GM23248 (cell line): ENCODE results near the gene DROSHA. TPM values are rescaled to one million over a fixed set of nuclear protein-coding genes. Genes with fewer than 3 reads are reported as not detected.

ENCODE experiments used
- DNase-seq: peaks from one replicate; pipeline ENCODE4 v3.0.0-alpha.2; 2015
- H2AFZ ChIP-seq: fragments of 200-600 bp; sonication (generic); 2 replicates; pipeline ENCODE4 v1.6.1; 2016; ENCODE audit warnings: antibody characterized with exemption
- H3F3A ChIP-seq: fragments of 200-600 bp; sonication (generic); 2 replicates; pipeline ENCODE4 v1.6.1; 2016; ENCODE audit warnings: mild to moderate bottlenecking, antibody characterized with exemption, mixed run types; ENCODE audit not compliant: insufficient read depth
- H3K27ac ChIP-seq: fragments of 200-600 bp; sonication (generic); 2 replicates; pipeline ENCODE4 v1.5.1; 2016; ENCODE audit warnings: mild to moderate bottlenecking
- H3K27me3 ChIP-seq: fragments of 200-600 bp; sonication (generic); replicated peaks from 2 replicates; pipeline ENCODE4 v1.6.1; 2016; ENCODE audit warnings: mild to moderate bottlenecking; ENCODE audit not compliant: insufficient read depth
- H3K36me3 ChIP-seq: fragments of 200-600 bp; sonication (generic); 2 replicates; pipeline ENCODE4 v1.6.1; 2016; ENCODE audit warnings: low read depth, mild to moderate bottlenecking
- H3K4me1 ChIP-seq: fragments of 200-600 bp; sonication (generic); 2 replicates; pipeline ENCODE4 v1.6.1; 2016; ENCODE audit warnings: mild to moderate bottlenecking; ENCODE audit not compliant: insufficient read depth
- H3K4me2 ChIP-seq: fragments of 200-600 bp; sonication (generic); one replicate; pipeline ENCODE4 v1.6.1; 2016; ENCODE audit warnings: mild to moderate bottlenecking; ENCODE audit not compliant: unreplicated experiment
- H3K4me3 ChIP-seq: fragments of 200-600 bp; sonication (generic); 2 replicates; pipeline ENCODE4 v1.5.1; 2016; ENCODE audit warnings: mild to moderate bottlenecking
- H3K79me2 ChIP-seq: fragments of 200-600 bp; sonication (generic); 2 replicates; pipeline ENCODE4 v1.6.1; 2016; ENCODE audit warnings: mild to moderate bottlenecking; ENCODE audit not compliant: insufficient read depth
- H3K9ac ChIP-seq: fragments of 200-600 bp; sonication (generic); 2 replicates; pipeline ENCODE4 v1.6.1; 2016; ENCODE audit warnings: mild to moderate bottlenecking
- H3K9me2 ChIP-seq: fragments of 200-600 bp; sonication (generic); 2 replicates; pipeline ENCODE4 v1.6.1; 2016; ENCODE audit warnings: mixed run types, mild to moderate bottlenecking, moderate library complexity; ENCODE audit not compliant: insufficient read depth
- H3K9me3 ChIP-seq: fragments of 200-600 bp; sonication (generic); one replicate; pipeline ENCODE4 v1.6.1; 2017; ENCODE audit warnings: low read depth
- H4K20me1 ChIP-seq: fragments of 200-600 bp; sonication (generic); 2 replicates; pipeline ENCODE4 v1.6.0; 2016; ENCODE audit not compliant: insufficient read depth
- EZH2 ChIP-seq: fragments of 200-600 bp; sonication (generic); IDR thresholded peaks from 2 replicates; pipeline ENCODE4 v1.6.1; 2018; ENCODE audit warnings: antibody characterized with exemption, mild to moderate bottlenecking; ENCODE audit not compliant: insufficient read depth, poor library complexity, severe bottlenecking
- EZH2phosphoT487 ChIP-seq: fragments of 200-600 bp; sonication (generic); IDR thresholded peaks from 2 replicates; pipeline ENCODE4 v1.6.1; 2018; ENCODE audit warnings: antibody characterized with exemption, moderate library complexity, mild to moderate bottlenecking, low read depth; ENCODE audit not compliant: insufficient read depth
- WGBS, 2 experiments: methylation state at CpG; one replicate each; pipeline ENCODE4 v1.1.6; 2015 to 2017; ENCODE audit warnings: low lambda C conversion rate in 2 of 2, low coverage in 1 of 2; ENCODE audit errors: missing lambda C conversion rate in 2 of 2; 5-methylcytosine and 5-hydroxymethylcytosine counted together
- in situ Hi-C: fragments of 300-500 bp; cut with MboI; formaldehyde crosslinking; loops from 2 replicates; pipeline ENCODE4 v1.15.0; 2020
- polyA plus RNA-seq: library from polyadenylated mRNA; unstranded; fragments of >200 nt; fragmentation: Nextera tagmentation; extraction: Ambion mirVana; gene quantifications from 2 replicates; pipeline ENCODE4 v1.2.1, GENCODE V29; 2016
- total RNA-seq: library from RNA; depleted of rRNA; stranded (reverse); fragments of >200 nt; shearing (Covaris generic); gene quantifications from 2 replicates; pipeline ENCODE4 v1.2.3, GENCODE V29; 2014

Gene DROSHA
- total and polyA plus RNA-seq, 2 experiments from 2014 or later, result 26.0 to 28.7 TPM

DNA sequence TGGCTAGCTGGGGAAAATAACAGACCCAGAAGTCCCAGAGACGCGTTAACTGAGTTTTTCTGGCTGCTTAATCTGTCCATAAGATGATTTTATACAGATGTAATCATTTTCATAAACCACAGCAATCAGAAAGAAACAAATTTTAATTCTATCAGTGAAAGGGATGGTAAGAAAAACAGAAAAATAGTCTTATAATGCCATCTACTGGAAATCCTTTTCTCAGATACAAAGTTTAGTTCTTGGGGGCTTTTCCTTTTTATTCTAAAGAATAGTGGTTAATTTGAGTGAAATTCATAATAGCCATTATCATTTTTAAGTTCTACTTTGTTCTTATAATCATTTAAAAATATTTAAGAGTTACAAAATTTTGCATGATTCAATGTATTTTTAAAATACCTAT lies 44.4 kb downstream of the DROSHA start:
- Histone ChIP-seq H2AFZ (no peak overlapping the region), H3K36me3 (peaks cover 44% of the 10 kb centered on the region), H3K4me3 (no peak overlapping the region), H3K27ac (no peak overlapping the region), H3K4me2 (no peak overlapping the region), H3K9me3 (no peaks in the 10 kb centered on the region), H4K20me1 (no peaks in the 10 kb centered on the region), H3K9ac (no peak overlapping the region), H3K9me2 (no peaks in the 10 kb centered on the region), H3K27me3 (no peaks in the 10 kb centered on the region), H3F3A (no peaks in the 10 kb centered on the region), H3K79me2 (0 out of 2 replicates have a peak, but pooled peaks cover 4% of the 10 kb centered on the region), H3K4me1 (no peaks in the 10 kb centered on the region)
- TF ChIP-seq EZH2phosphoT487 (no peak), EZH2 (no peak)
- peak; percentile 19 for DNase-seq
- WGBS, 2 experiments, result 44 to 48% methylated on average over 2 of the region's 2 CpGs
- in situ Hi-C loops, result no loop called here

DNA sequence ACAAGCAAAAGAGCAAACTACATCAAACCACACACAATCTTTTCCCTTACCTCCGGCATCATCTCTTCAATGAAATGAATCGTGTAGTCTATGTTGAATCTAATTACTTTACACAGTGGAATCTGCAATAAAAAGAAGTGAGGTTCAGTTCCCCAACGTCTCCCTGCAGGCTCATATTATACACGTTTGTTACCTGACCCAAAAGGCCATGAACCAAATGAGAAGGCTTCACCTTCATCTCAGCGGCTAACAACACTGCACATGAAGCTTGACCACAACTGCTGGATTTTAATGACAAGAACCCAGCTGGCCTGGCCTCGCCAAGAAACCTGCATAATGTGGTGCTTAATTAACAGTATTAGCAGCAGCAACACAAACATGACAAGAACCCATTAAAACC lies 45.5 kb downstream of the DROSHA start:
- Histone ChIP-seq H2AFZ (no peak overlapping the region), H3K9me2 (no peaks in the 10 kb centered on the region), H3K79me2 (0 out of 2 replicates have a peak, but pooled peaks cover 4% of the 10 kb centered on the region), H3K4me2 (no peak overlapping the region), H3K9ac (no peak overlapping the region), H3K27me3 (no peaks in the 10 kb centered on the region), H3K36me3 (peaks cover 41% of the 10 kb centered on the region; the same call in 1 of the 2 replicates), H3K4me3 (no peak overlapping the region), H3K4me1 (peaks cover 2% of the 10 kb centered on the region; the same call in 1 of the 2 replicates), H4K20me1 (no peaks in the 10 kb centered on the region), H3K9me3 (no peaks in the 10 kb centered on the region), H3K27ac (no peak overlapping the region), H3F3A (no peaks in the 10 kb centered on the region)
- in situ Hi-C loops, result no loop called here
- DNase-seq, result no peak
- TF ChIP-seq EZH2 (no peak), EZH2phosphoT487 (no peak)
- WGBS, 2 experiments, result 92 to 97% methylated on average over 6 of the region's 6 CpGs

DNA sequence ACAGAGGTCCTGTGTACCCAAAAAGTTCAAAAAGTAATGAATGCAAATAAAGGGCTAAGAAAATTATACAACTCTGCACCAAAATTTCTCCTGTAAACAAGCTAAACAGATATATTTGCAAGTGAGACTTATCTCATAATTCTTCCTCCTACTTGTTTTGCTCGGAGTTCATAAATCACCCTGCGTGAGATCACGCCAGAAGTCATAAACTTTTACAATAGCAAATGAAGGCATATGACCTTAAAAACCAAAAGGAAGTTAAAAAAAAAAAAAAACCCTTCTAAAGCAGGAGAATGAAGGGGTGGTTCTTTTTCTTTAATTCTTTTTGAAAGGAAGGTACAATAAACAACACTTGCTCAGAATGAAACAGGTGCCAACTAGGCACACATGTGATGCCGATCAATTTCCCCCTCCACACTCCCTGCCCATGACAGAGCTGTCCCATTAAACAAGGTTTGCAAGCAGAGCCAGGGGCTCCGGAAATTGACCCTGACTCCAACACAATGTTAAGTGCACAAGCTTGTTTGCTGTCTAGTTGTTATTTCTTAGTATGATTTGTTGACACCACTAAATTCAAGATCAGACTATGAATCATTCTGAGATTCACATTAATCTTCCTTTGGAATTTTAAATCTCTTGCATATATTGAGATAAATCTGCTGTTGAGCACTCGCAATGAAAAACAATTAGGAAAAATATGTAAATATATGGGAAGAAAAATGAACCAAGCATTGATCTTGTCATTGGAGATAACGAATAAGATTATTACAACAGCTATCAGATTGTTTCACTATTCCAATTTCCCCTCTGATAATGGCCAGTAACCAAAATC lies 46.3 kb downstream of the DROSHA start:
- H3K9me3 ChIP-seq, result no peaks in the 10 kb centered on the region
- in situ Hi-C loops, result no loop called here
- no peaks in the 10 kb centered on the region for H4K20me1 ChIP-seq
- H3K4me2 ChIP-seq, result no peak overlapping the region
- no peak overlapping the region for H3K9ac ChIP-seq
- no peaks in the 10 kb centered on the region for H3F3A ChIP-seq
- peaks cover 5% of the 10 kb centered on the region; the same call in 1 of the 2 replicates for H3K4me1 ChIP-seq
- DNase-seq, result no peak
- no peaks in the 10 kb centered on the region for H3K27me3 ChIP-seq
- WGBS, 2 experiments, result 89 to 92% methylated on average over 7 of the region's 7 CpGs
- peaks cover 42% of the 10 kb centered on the region for H3K36me3 ChIP-seq
- H3K4me3 ChIP-seq, result no peak overlapping the region
- no peaks in the 10 kb centered on the region for H3K9me2 ChIP-seq
- H2AFZ ChIP-seq, result no peak overlapping the region
- H3K27ac ChIP-seq, result no peak overlapping the region
- 0 out of 2 replicates have a peak, but pooled peaks cover 4% of the 10 kb centered on the region for H3K79me2 ChIP-seq
- TF ChIP-seq EZH2phosphoT487, result no peak
- no peak for TF ChIP-seq EZH2

DNA sequence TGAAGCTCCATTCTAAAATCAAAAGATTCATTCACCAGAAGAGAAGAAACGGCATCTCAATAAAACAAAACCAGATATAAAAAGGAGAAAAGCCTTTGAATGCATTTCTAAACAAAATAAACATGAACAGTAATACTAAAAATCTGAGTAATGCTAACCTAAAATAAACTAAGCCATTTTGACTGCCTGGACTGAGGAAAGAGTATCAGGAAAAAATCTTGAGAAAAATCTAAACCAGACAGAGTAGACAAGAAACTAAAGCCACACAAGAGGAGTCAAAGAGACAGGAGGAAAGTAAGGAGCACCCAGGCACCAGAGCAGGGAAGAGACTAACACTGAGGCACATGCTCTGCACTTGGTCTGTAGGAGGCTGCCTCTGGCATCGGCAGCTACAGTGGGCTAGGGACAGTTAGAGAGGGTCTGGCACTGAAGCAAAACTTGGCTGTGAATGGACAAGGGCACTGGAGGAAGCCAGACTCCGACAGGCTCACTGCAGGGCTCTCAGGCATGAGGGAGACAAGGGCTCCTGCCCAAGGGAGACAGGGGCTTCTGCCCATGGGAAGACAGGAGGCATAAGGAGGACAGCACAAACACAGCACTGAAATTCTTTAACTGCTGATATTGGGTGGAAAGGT lies 50.2 kb downstream of the DROSHA start:
- Histone ChIP-seq H2AFZ (peak overlapping the region; percentile 3; the same call in 1 of the 2 replicates), H3F3A (peaks cover 10% of the 10 kb centered on the region; the same call in 1 of the 2 replicates), H3K27ac (peak overlapping the region; percentile 10; the same call in 1 of the 2 replicates), H3K4me2 (no peak overlapping the region), H3K27me3 (no peaks in the 10 kb centered on the region), H3K9me3 (no peaks in the 10 kb centered on the region), H3K9ac (no peak overlapping the region), H3K9me2 (no peaks in the 10 kb centered on the region), H3K36me3 (peaks cover 42% of the 10 kb centered on the region), H4K20me1 (no peaks in the 10 kb centered on the region), H3K4me1 (peaks cover 14% of the 10 kb centered on the region), H3K4me3 (no peak overlapping the region), H3K79me2 (no peaks in the 10 kb centered on the region)
- in situ Hi-C loops, result no loop called here
- DNase-seq, result no peak
- TF ChIP-seq EZH2phosphoT487 (no peak), EZH2 (no peak)
- WGBS, 2 experiments, result 70 to 79% methylated on average over 3 of the region's 3 CpGs
